ENCODE measurements around the gene MORN5. TPM values are rescaled to one million over a fixed set of nuclear protein-coding genes. Genes with fewer than 3 reads are reported as not detected.

The MORN5 gene
- total and polyA plus RNA-seq, 2 donors (not counting 1 experiment from before 2014, with no cell fraction given): not detected

- TF ChIP-seq, protein P1, sequence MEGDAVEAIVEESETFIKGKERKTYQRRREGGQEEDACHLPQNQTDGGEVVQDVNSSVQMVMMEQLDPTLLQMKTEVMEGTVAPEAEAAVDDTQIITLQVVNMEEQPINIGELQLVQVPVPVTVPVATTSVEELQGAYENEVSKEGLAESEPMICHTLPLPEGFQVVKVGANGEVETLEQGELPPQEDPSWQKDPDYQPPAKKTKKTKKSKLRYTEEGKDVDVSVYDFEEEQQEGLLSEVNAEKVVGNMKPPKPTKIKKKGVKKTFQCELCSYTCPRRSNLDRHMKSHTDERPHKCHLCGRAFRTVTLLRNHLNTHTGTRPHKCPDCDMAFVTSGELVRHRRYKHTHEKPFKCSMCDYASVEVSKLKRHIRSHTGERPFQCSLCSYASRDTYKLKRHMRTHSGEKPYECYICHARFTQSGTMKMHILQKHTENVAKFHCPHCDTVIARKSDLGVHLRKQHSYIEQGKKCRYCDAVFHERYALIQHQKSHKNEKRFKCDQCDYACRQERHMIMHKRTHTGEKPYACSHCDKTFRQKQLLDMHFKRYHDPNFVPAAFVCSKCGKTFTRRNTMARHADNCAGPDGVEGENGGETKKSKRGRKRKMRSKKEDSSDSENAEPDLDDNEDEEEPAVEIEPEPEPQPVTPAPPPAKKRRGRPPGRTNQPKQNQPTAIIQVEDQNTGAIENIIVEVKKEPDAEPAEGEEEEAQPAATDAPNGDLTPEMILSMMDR (IDR thresholded peaks at IDR 0.05): no peak
- no peak for TF ChIP-seq EZH2 (IDR thresholded peaks at IDR 0.05; ENCODE audit: borderline replicate concordance, insufficient read depth, low read depth, low read length, poor library complexity, severe bottlenecking)
- H3K9me3 ChIP-seq (ENCODE audit: control extremely low read depth in 1 of 3, control insufficient read depth in 2 of 3, insufficient read depth in 1 of 3, low read length in 2 of 3): peaks cover 0 to 36% (median 0%) of the 10 kb centered on the region in 3 donors
- H3K9ac ChIP-seq (ENCODE audit: low read length): peak overlapping the region; percentile 56
- H4K20me1 ChIP-seq (ENCODE audit: control insufficient read depth, insufficient read depth, low read length, poor library complexity, severe bottlenecking): no peaks in the 10 kb centered on the region
- peak overlapping the region; percentile 80 for H3K4me3 Mint-ChIP-seq
- peaks cover 43 to 48% of the 10 kb centered on the region in 2 donors for H3K4me1 ChIP-seq (ENCODE audit: control insufficient read depth in 2 of 2, insufficient read depth in 2 of 2, low read length in 2 of 2)
- ATAC-seq (ENCODE audit: low read depth) (no peak), DNase-seq (no peak)
- no peaks in the 10 kb centered on the region for H3K9me3 Mint-ChIP-seq (ENCODE audit: insufficient read depth)
- WGBS (ENCODE audit: insufficient coverage): 24% methylated on average over 6 of the region's 11 CpGs
- peak overlapping the region in 1 of 5 experiments; percentile 35 for H3K4me3 ChIP-seq (ENCODE audit: control extremely low read depth in 1 of 5, extremely low read depth in 1 of 5, insufficient read depth in 1 of 5, low read depth in 2 of 5, low read length in 4 of 5)
- ChIA-PET POLR2A (no interaction called here), CTCF (no interaction called here)
- no peak overlapping the region for H2AFZ ChIP-seq (ENCODE audit: insufficient read depth, low read depth, low read length, poor library complexity, severe bottlenecking)
- no peaks in the 10 kb centered on the region for H3K79me2 ChIP-seq (ENCODE audit: control insufficient read depth, insufficient read depth, low read length)
- no peaks in the 10 kb centered on the region for H3K36me3 ChIP-seq (replicated peaks in 1 of 2; ENCODE audit: control extremely low read depth in 1 of 2, control insufficient read depth in 1 of 2, extremely low read depth in 1 of 2, insufficient read depth in 2 of 2, low read length in 1 of 2)
- H3K27me3 ChIP-seq (replicated peaks in 1 of 4; ENCODE audit: control extremely low read depth in 1 of 4, control insufficient read depth in 3 of 4, insufficient read depth in 4 of 4, low read length in 3 of 4): peaks cover 0 to 90% (median 64%) of the 10 kb centered on the region in 4 experiments
- H3K4me2 ChIP-seq (replicated peaks; ENCODE audit: low read depth, low read length, poor library complexity, severe bottlenecking): peak overlapping the region; percentile 80
- peaks cover 36% of the 10 kb centered on the region for H3K4me1 Mint-ChIP-seq
- intact Hi-C loops (cut with micrococcal nuclease): no loop called here
- no peak overlapping the region for H3K27ac Mint-ChIP-seq
- no peak overlapping the region for H3K27ac ChIP-seq (ENCODE audit: low read length in 2 of 2)
- H3K27me3 Mint-ChIP-seq: peaks cover 84% of the 10 kb centered on the region
Observed at GRCh38 chr9:122218071-122218934, 58.6 kb downstream of the MORN5 start.
